GM12874 (cell line): Measurements from ENCODE around the gene VGLL1.

Experiments
- TF ChIP-seq, protein P1 (sequence below): IDR thresholded peaks from 2 replicates; pipeline ENCODE4 v1.5.1; 2011; ENCODE audit warnings: low read depth, mild to moderate bottlenecking, control low read depth, low read length, moderate library complexity; ENCODE audit not compliant: insufficient read depth

Gene VGLL1, protein sequence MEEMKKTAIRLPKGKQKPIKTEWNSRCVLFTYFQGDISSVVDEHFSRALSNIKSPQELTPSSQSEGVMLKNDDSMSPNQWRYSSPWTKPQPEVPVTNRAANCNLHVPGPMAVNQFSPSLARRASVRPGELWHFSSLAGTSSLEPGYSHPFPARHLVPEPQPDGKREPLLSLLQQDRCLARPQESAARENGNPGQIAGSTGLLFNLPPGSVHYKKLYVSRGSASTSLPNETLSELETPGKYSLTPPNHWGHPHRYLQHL

DNA sequence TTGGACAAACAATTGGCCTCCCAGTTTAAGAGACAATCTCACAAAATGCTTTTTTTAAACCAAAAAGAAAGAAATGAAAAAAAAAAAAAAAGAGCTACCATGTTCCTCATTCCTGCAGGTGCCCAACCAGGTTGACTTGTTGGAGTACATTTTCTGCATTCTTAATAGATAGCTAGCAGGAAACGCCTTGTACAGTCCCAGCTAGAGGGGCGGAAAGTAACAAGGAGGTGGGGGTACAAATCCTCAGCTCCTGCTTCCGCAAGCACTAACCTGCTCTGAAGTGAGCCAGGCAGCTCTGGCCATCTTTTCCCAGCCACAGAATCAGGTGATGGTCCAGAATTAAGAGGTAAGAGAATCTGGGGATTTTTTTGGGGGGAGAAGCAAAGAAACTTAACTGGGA, at the start of gene VGLL1:
TSS of gene VGLL1 (plus strand) at position 265 of the 400 bp plus-strand sequence. CDS start 3,806 bp downstream, outside the sequence.
- TF ChIP-seq, protein P1, sequence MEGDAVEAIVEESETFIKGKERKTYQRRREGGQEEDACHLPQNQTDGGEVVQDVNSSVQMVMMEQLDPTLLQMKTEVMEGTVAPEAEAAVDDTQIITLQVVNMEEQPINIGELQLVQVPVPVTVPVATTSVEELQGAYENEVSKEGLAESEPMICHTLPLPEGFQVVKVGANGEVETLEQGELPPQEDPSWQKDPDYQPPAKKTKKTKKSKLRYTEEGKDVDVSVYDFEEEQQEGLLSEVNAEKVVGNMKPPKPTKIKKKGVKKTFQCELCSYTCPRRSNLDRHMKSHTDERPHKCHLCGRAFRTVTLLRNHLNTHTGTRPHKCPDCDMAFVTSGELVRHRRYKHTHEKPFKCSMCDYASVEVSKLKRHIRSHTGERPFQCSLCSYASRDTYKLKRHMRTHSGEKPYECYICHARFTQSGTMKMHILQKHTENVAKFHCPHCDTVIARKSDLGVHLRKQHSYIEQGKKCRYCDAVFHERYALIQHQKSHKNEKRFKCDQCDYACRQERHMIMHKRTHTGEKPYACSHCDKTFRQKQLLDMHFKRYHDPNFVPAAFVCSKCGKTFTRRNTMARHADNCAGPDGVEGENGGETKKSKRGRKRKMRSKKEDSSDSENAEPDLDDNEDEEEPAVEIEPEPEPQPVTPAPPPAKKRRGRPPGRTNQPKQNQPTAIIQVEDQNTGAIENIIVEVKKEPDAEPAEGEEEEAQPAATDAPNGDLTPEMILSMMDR: no peak

DNA sequence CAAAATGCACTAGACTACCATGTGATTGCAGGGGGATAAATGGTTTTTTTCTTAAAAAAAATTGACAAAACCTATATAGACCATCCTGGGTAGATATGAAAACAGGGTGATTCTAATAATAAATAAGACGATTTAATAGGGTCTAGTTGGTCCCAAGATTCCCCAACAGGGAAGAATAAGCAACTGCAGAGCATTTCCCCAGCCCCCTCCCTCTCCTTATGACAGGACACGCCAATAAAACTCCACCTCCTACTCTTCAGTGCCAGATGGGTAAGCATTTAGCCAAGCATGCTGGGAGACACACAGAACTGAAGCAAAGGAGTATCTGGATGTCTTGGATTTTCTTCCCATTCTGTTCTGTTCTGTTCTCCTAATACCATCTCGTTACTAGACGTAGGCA, 44.4 kb upstream of the VGLL1 start, which contains the start of gene BRS3:
TSS of gene BRS3 (plus strand) at position 301 of the 400 bp plus-strand sequence. CDS start 168 bp downstream, outside the sequence.
- TF ChIP-seq, protein P1: no peak

DNA sequence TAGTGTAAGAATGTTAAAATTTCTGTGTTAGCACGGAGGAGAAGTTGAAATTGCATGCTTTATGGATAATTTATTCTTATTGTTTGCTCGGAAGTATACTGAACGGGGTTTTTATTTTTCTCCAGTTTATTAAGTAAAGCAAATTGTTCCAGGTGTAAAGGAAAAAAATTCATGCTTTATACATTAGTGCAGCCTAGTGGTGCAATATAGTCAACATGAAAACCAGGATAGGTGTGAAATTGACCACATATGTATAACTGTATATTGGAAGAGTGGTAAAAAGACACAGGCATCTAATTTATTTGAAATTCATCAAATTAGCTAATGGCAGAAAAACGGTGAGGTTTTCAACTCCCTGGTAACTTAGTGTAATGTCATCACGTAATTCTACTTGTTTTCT, 43.3 kb upstream of the VGLL1 start:
- TF ChIP-seq, protein P1: no peak

DNA sequence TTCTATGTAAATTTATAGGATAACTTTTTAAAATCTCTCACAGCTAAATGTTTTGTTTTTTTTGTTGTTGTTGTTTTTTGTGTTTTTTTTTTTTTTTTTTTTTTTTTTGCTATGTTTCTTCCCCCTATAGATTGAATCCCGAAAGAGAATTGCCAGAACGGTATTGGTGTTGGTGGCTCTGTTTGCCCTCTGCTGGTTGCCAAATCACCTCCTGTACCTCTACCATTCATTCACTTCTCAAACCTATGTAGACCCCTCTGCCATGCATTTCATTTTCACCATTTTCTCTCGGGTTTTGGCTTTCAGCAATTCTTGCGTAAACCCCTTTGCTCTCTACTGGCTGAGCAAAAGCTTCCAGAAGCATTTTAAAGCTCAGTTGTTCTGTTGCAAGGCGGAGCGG, 40.2 kb upstream of the VGLL1 start:
- TF ChIP-seq, protein P1: no peak

DNA sequence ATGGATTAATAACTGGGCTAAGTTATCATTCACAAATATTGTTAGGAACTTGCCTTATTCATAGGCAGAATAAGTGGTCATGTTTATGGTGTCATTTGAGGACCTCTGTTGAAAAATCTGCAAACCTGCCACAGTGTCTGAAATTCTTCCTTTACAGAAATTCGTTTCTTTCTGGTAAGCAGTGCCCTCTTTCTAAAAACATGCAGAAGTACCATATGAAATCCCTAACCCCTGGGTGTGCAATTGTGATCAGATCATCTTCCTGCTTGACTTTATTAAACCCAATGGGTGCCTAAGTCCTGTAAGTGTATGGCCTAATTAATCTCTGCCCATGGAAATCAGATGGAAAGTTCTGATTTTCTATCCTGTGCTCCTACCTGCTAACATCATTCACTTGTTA, 39.0 kb upstream of the VGLL1 start:
- TF ChIP-seq, protein P1: no peak

DNA sequence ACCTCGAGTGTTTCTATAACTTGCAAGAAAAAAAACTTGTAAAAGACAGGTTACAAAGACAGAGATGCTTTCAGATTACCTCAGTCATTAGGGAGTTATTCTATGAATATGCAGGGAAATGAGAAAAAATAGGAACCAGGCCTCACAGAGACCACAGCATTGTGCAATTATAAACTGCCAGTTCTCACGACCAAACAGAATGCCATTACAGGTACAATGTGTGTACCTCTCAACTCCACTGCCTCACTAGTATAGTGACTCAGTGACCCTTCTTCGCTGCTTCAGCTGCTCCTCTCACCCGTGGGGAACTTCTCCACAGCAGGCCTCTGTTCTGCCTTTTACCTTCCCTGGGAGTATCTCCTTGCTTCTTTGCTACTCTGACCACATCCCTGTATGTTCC, 37.0 kb upstream of the VGLL1 start:
- TF ChIP-seq, protein P1: no peak

DNA sequence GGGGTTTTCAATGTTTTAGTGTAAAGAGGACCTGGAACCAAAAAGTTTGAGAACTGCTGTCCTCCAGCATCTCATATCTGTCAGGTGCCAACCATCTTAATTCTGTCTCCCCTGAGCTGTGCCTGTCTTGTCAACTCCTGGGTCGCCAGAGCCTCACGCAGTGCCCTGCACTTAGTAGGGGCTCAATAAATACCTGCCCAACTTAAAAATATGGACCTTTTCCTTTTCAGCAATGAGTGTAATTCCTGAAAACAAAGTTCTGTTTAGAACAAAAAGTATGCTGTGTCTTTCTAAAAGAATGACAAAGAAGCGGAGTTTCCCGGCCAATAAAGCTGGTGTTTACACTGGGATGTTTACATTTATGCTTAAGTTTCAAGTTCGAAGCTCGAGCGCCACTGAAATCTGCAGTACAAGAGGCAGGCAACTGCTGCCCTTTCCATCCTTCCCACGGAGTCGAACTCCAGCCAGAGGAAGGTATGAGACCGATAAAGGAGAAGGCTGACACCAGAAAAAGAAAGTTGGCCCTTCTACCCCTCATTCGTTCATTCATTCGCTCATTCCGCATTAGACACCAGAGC, 35.7 kb upstream of the VGLL1 start:
- TF ChIP-seq, protein P1: no peak
